RWPE1 (cell line): ENCODE measurements around the gene USF3.

Experiments
- CTCF ChIA-PET: fragments of 350-600 bp; sonication (Branson Sonifier 250); formaldehyde crosslinking; extraction: SDS; loops from one replicate; lab custom pipeline; 2021; lab: Yijun Ruan, JAX
- POLR2A ChIA-PET: fragments of 400-600 bp; formaldehyde crosslinking; extraction: SDS; loops from one replicate; lab custom pipeline; 2020; ENCODE audit warnings: antibody characterized with exemption; ENCODE audit not compliant: low non-redundant PET; lab: Yijun Ruan, JAX
- DNase-seq: peaks from one replicate; pipeline ENCODE4 v3.0.0; 2012; ENCODE audit warnings: low spot score
- H3K27ac ChIP-seq: fragments of 450-650 bp; 2 replicates; pipeline ENCODE4 v1.5.1; 2017
- CTCF ChIP-seq: fragments of 450-650 bp; conservative IDR thresholded peaks from 2 replicates; pipeline ENCODE4 v1.5.1; 2017; ENCODE audit warnings: low read depth, mild to moderate bottlenecking

USF3 gene

DNA sequence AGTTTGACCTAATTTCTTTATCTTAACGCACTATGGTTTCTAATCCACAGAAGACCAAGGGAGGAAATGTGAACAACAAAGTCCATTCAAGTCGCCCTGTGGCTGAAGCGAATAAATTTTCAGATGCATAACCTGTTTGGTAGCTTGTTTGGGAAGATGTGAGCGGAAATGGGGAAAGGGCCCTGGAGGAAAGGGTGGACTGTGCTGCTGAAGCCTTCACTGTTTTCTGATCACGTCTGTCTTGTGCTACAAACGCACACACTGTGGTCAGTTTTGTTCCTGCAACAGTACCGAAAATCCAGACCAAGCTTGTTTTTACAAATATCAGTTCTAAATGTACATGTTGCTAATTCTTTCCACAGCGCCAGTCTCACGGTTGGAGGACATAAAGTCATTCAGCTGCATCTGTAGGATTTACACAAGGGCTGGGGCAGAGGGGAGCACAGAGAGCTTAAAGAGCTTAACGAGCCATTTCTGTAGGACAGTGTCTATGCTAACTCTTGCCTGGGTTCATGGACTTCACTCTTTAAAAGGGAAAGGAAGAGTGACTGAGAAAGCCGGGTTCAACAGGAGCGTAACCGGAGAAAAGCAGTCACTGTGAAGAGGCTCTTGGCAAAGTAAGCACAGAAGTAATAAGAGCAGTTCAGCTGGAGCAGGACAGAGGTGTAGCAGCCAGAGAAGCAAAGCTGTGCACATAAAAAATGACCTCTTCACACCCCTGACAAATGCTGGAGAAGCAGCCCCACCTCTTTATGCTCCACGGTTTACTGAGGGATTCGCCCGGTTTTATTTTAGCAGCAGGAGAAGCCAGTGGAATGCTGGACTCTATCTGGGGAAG, 66.6 kb downstream of the USF3 start:
- no peak overlapping the region for H3K27ac ChIP-seq
- POLR2A ChIA-PET, result no interaction called here
- CTCF ChIA-PET, result interaction anchor here (0.5 to 0.6 kb wide), 2 partner anchors 17 to 58 kb away, joined by 4 to 8 read pairs; no protein-coding TSS in a partner anchor
- no peak for DNase-seq
- TF ChIP-seq CTCF, result no peak

GRCh38 chr3:113628788-113629187, 67.7 kb downstream of the USF3 start:
- no peak overlapping the region for H3K27ac ChIP-seq
- TF ChIP-seq CTCF, result no peak
- ChIA-PET POLR2A (no interaction called here), CTCF (interaction anchor here (1.1 kb wide), 1 partner anchor 116 kb away, joined by 3 read pairs; no protein-coding TSS in a partner anchor)
- no peak for DNase-seq

GRCh38 chr3:113628316-113628715, 68.1 kb downstream of the USF3 start:
- CTCF ChIA-PET, result interaction anchor here (0.6 to 1.1 kb wide), 3 partner anchors 117 to 1353 kb away, joined by 3 to 5 read pairs (median 3); no protein-coding TSS in a partner anchor
- no peak overlapping the region for H3K27ac ChIP-seq
- no peak for DNase-seq
- POLR2A ChIA-PET, result no interaction called here
- TF ChIP-seq CTCF, result no peak

GRCh38 chr3:113626503-113627371, 69.7 kb downstream of the USF3 start:
- ChIA-PET CTCF (interaction anchor here (0.5 to 2.5 kb wide), 10 partner anchors 10 to 338 kb away, joined by 3 to 10 read pairs (median 4); partner anchors contain the start of gene ATP6V1A), POLR2A (no interaction called here)
- TF ChIP-seq CTCF, result peak; percentile 95
- H3K27ac ChIP-seq, result no peak overlapping the region
- peak; percentile 68 for DNase-seq

DNA sequence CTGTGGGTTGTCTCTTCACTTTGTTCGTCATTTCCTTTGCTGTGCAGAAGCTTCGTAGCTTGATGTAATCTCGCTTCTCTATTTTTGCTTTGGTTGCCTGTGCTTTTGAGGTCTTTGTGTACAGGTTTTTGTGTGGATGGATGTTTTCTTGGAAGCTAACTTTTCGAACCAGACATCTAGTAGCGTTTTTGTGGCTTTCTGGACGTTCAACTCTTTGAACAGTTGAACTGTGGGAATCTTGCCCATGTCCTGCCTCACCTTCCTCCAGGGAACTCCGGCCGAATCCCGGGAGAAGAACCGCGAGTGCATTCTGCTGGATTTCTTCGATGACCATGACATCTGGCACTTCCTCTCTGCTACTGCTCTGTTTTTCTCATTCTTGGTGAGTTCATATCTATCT, 70.6 kb downstream of the USF3 start:
- ChIA-PET POLR2A (no interaction called here), CTCF (interaction anchor here (0.6 to 2.5 kb wide), 3 partner anchors 133 to 590 kb away, joined by 3 to 10 read pairs (median 4); no protein-coding TSS in a partner anchor)
- TF ChIP-seq CTCF, result no peak
- no peak for DNase-seq
- H3K27ac ChIP-seq, result no peak overlapping the region

DNA sequence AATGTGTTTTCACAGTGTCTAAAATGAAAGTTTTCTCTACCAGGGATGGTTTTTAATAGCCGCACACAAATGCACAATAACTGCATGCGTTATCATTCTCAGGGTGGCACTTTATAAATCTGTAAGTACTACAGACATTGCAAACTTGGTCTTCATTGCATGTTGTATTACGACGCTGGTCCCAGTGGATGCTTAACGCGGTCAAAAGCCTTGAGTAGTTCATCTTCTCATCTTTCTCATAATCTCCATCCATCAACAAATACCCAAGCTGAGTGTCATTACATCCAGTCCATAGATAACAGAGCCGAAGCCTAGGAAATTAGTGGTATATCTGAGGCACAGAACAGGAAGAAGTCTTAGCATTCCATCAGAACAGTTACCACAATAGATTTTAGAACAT, 72.6 kb downstream of the USF3 start:
- ChIA-PET CTCF (no interaction called here), POLR2A (no interaction called here)
- no peak for DNase-seq
- H3K27ac ChIP-seq, result no peak overlapping the region
- TF ChIP-seq CTCF, result no peak
